ENCODE data around the gene NINJ1.

Gene NINJ1

GRCh38 chr9:93159601-93160471, 25.8 kb upstream of the NINJ1 start:
- peak; percentile 44 to 65 for DNase-seq (ENCODE audit: low read depth in 2 of 2)

DNA sequence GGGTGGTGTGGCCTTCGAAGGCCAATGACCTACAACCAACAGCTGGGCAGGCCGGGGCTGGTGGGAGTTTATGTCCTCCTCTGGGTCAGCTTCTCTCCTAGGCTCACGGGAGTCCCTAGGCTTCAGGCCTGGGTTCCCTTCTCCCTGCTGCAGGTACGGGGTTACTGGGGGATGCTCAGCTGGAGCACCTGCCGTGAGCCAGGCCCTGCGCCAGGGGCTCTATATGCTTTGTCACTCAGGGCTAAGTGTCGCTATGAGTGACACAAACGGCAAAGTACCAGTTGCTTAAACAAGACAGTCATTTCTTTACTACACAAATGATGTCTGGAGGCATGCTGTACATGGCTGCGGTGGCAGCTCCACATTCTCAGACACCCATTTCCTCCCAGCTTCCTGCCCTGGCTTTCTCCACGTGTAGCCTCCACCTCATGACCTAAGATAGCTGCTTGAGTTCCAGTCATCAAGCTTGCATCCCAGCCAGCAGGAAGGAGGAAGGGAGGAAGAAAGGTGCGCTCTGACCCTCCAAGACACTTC, 22.5 kb upstream of the NINJ1 start:
- DNase-seq (ENCODE audit: low read depth in 2 of 2) = peak in 1 of 2 experiments; percentile 31

GRCh38 chr9:93155716-93156474, 21.8 kb upstream of the NINJ1 start:
- no peak for DNase-seq (ENCODE audit: low read depth in 2 of 2)

GRCh38 chr9:93154293-93154903, 20.3 kb upstream of the NINJ1 start:
- DNase-seq (ENCODE audit: low read depth in 2 of 2) = no peak

- no peak for DNase-seq (ENCODE audit: low read depth in 2 of 2)
These were observed 17.2 kb upstream of the NINJ1 start for GRCh38 chr9:93151097-93151784.

- no peak for DNase-seq (ENCODE audit: low read depth in 2 of 2)
These were observed 15.3 kb upstream of the NINJ1 start for GRCh38 chr9:93149361-93149760.

GRCh38 chr9:93148721-93149120, 14.7 kb upstream of the NINJ1 start:
- DNase-seq (ENCODE audit: low read depth in 2 of 2) = no peak

DNA sequence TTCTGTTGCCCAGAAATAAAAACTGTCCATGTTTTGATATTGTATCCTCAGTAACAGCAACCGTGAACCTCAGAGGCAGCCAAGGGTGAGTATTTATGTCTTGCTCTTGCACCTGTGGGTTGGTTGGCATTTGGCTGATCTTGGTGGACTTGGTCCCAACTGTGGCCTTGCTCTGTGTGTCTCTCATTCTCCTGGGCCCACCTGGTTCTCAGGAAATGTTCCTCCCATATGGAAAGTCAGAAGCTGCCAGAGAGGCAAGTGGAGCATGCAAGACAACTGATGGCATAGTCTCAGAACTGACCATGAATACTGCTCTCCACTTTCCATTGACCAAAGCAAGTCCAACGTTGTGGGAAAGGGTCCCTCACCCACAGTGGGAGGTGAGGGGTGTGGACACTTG, 13.6 kb upstream of the NINJ1 start:
- no peak for DNase-seq (ENCODE audit: low read depth in 2 of 2)

DNA sequence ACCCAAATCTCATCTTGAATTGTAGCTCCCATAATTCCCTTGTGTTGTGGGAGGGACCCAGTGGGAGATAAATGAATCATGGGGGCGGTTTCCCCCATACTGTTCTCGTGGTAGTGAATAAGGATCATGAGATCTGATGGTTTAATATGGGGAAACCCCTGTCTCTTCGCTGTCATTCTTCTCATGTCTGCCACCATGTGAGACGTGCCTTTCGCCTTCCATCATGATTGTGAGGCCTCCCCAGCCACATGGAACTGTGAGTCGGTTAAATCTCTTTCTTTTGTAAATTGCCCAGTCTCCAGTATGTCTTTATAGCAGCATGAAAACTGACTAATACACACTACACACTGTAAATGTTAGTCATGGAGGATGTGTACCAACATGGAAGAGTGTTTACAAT, 12.6 kb upstream of the NINJ1 start:
- peak in 1 of 2 experiments; percentile 32 for DNase-seq (ENCODE audit: low read depth in 2 of 2)

- DNase-seq (ENCODE audit: low read depth in 2 of 2) = no peak
These were observed 9.9 kb upstream of the NINJ1 start for GRCh38 chr9:93143830-93144530.

DNA sequence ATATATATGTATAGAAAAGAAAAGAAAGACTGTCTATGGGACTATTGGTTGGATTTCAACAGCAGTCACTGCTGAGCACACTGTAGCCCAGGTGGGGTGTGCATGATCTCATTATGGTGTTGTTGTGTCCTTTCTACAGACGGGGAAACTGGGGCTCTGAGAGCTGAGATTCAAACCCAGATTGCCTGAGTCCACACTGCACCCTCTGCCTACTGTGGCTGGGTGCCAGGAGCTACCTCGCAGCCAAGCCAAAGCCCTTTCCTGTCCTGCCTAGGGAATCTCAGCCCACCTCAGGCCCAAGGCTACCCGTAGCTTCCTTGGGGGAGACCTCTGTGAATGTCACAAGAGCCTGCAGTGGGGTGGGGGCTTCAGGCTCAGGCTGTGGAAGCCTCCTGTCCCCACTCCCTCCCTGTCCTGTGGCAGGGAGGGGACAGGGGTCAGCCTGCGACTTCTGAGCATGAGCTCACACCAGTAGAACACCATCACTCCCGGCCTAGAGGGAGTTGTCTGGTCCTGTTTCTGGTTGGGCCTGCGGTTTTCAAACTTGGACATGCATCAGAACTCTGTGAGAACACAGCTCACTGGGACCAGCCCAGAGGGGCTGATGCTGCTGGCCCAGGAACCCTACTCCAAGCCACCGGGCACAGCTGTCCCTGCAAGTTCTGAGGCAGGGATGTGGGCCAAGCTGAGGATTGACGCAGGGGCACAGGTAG, 7.9 kb upstream of the NINJ1 start:
- DNase-seq (ENCODE audit: low read depth in 2 of 2) = no peak

DNA sequence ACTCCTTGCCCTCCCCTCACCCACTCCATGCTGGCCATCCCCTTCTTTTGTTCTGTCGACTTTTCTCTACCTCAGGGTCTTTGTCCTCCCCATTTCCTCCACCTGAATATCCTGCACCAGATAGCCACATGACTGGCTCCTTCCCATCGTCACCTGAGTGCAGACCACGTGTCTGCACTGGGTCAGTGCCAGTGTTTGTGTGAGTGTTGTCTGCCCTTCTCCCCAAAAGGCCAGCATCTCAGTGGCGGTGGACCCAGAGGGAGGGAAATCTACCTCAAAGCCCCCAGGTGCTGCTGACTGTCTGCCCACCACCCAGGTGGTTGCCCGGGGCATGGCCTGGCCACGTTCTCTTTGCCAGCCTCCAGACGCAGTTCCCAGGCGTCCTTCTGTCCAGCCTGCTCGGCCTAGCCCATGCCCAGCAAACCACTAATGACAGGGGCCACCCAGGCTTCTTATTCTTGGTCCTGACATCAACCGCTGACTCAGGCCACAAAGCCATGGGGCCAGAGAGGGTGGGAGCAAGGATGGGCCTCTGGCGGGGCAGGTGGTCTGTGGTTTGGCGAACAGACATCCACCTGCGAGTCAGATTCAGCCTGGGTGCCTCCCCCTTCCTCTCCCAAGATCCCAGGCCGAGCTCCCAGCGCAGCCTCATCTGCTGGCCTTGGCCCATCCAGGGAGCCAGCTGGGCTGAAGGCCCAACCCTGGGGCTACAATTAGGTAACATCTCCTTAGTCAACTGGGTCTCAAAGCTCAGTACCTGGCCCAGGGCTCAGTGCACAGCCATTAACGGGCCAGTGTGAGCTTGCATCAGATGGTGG, 5.5 kb upstream of the NINJ1 start:
- no peak for DNase-seq (ENCODE audit: low read depth in 2 of 2)

DNA sequence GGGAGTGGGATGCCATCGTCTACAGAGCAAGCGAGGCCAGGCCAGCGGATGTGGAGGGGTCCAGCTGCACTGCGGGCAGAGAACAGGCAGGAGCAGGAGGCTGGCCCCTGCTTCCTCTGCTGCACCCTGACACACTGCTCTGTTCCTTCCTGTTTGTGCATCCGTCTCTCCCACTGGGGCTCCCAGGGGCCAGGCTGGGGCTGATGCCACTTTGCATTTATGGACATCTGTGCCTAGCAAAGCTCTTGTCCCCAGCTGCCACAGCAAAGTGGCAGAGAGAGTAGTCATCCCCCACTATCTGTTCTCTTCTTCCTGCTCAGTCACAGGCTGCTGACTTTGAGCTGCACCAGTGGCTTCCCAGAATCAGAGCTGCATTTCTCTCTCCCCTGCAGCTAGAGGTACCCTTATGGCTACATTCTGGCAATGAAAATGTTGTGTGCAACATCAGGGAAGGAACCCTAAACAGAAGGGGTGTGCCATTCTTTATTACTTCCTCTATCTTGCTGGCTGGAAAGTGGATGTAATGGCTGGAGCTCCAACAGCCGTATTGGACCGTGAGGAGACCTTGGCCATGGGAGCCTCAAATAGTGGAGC, 4.2 kb upstream of the NINJ1 start:
- no peak for DNase-seq (ENCODE audit: low read depth in 2 of 2)

DNA sequence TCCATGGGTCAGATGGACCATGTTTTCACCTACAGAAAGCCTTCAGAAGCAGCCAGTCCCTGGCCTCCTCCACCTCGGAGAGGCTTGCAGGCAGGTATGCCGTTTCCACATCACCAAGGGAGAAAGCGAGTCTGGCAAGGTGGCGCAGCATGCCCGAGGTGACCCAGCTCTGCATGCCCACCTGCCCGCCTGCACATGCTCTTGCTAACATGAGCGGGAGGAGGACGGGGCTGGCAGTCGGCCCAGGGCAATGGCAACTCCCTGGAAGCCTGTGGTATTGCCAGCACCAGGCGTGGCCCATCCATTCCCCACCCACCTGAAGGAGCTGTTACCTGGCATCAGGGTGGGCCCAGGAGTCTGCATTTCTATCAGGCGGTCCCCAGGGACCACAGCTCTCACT, 3.3 kb upstream of the NINJ1 start:
- no peak for DNase-seq (ENCODE audit: low read depth in 2 of 2)

DNA sequence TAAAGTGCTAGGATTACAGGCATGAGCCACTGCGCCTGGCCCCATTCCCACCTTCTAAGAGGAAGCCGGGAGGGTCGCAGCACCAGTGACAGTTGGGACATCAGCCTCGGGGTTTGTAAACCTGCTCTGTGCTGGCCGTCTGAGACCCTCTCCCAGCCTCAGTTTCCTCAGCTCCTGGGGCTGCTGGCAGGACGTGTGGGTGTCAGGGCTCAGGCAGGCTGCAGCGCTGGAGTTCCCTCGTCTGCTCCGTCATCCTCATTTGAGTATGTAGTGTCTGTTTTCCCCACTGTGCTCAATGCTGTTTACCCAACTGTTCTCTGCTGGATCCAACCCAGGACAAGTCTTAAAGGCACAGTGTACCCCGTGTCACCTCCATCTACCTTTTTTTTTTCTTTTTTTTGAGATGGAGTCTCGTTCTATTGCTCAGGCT, 2.0 kb upstream of the NINJ1 start:
- no peak for DNase-seq (ENCODE audit: low read depth in 2 of 2)

DNA sequence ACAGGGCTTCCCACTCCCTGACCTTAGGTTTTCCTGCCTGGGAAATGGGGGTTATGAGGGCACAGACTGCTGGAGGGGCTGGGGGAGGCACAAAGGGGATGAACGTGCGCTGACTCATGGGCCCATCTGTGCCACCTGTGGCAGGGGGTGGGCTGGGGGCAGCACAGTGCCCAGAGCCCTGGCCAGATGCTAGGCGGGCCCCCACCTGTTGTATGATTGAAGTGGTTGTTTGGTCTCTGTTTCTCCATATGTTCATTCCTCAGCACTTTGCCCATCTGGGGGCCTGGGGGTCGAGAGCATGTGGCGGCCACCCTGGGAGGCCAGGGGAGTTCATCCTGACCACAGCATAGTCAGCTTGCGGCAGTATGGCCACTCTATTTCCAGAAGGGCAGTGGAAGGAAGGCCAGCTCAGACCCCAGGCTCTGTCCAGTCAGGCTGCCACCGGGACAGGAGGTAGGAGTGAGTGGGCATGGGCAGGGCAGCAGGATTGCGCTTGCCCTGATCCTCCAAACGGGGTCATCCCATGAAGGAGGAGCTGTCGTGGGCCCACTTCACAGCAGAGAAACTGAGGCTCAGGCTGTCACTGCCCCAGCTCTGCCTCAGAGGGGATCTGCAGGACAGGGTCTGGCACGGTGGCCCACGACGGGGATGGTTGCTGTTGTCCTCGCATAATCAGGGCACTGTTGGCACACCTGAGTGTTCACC, 841 bp upstream of the NINJ1 start:
- no peak for DNase-seq (ENCODE audit: low read depth in 2 of 2)

- DNase-seq (ENCODE audit: low read depth in 2 of 2) = no peak
These were observed 403 bp downstream of the NINJ1 start for GRCh38 chr9:93133681-93134014.

- DNase-seq (ENCODE audit: low read depth in 2 of 2) = peak in 1 of 2 experiments; percentile 45
These were observed 938 bp downstream of the NINJ1 start for GRCh38 chr9:93132946-93133680.

Data from stimulated activated CD4-positive, alpha-beta T cell treated with anti-CD3 and anti-CD28 coated beads, Interleukin-12 subunit alpha, Interleukin-12 subunit beta, amount 100 ng/mL, for 24 hours (primary cell).